SK-N-SH (cell line): ENCODE measurements around the gene GPR15. TPM values are rescaled to one million over a fixed set of nuclear protein-coding genes. Genes with fewer than 3 reads are reported as not detected.

Experiments
- CTCF ChIA-PET: fragments of 300-600, 350-600 bp; formaldehyde crosslinking; extraction: SDS; loops from one replicate; lab custom pipeline; 2021; lab: Yijun Ruan, JAX
- POLR2A ChIA-PET: fragments of 350-600 bp; sonication (Branson Sonifier 250); formaldehyde crosslinking; extraction: SDS; loops from one replicate; lab custom pipeline; 2020; ENCODE audit warnings: antibody characterized with exemption, inconsistent platforms; lab: Yijun Ruan, JAX
- DNase-seq: peaks from one replicate; pipeline ENCODE4 v3.0.0; 2012
- H2AFZ ChIP-seq: fragments of 200-600 bp; sonication (generic); 2 replicates; pipeline ENCODE4 v1.8.1; 2016; ENCODE audit warnings: antibody characterized with exemption, mild to moderate bottlenecking, low read depth
- H3F3A ChIP-seq: fragments of 200-600 bp; sonication (generic); replicated peaks from 2 replicates; pipeline ENCODE3; 2016; ENCODE audit warnings: antibody characterized with exemption, mild to moderate bottlenecking; ENCODE audit not compliant: insufficient read depth
- H3K27ac ChIP-seq, 2 experiments: fragments of 200-500 bp in 1 of 2; fragments of 200-600 bp in 1 of 2; sonication (Bioruptor generic) in 1 of 2; sonication (generic), shearing (Covaris generic) in 1 of 2; 2 replicates each; pipeline versions ENCODE4 v1.5.1 to v1.6.1; 2014 to 2016; ENCODE audit warnings: low read depth in 2 of 2, inconsistent platforms in 1 of 2, low read length in 1 of 2, mild to moderate bottlenecking in 1 of 2, mixed read lengths in 1 of 2
- H3K27me3 ChIP-seq: fragments of 200-600 bp; sonication (generic), shearing (Covaris generic); 2 replicates; pipeline ENCODE4 v1.6.1; 2016; ENCODE audit warnings: mixed run types; ENCODE audit not compliant: insufficient read depth
- H3K36me3 ChIP-seq, 2 experiments: fragments of 200-500 bp in 1 of 2; fragments of 200-600 bp in 1 of 2; sonication (Bioruptor generic) in 1 of 2; sonication (generic) in 1 of 2; replicated peaks in 1 of 2; 2 replicates each; pipeline versions ENCODE3 to v1.5.1; 2014 to 2016; ENCODE audit warnings: low read length in 1 of 2, mild to moderate bottlenecking in 1 of 2; ENCODE audit not compliant: insufficient read depth in 2 of 2, control insufficient read depth in 1 of 2
- H3K4me1 ChIP-seq, 2 experiments: fragments of 200-500 bp in 1 of 2; fragments of 200-600 bp in 1 of 2; sonication (Bioruptor generic) in 1 of 2; sonication (generic), shearing (Covaris generic) in 1 of 2; 2 replicates each; pipeline versions ENCODE4 v1.5.1 to v1.6.1; 2014 to 2016; ENCODE audit warnings: low read depth in 1 of 2, low read length in 1 of 2, mixed run types in 1 of 2; ENCODE audit not compliant: insufficient read depth in 2 of 2, control insufficient read depth in 1 of 2
- H3K4me2 ChIP-seq: fragments of 200-600 bp; sonication (generic), shearing (Covaris generic); 2 replicates; pipeline ENCODE4 v1.6.1; 2017; ENCODE audit warnings: mixed run types
- H3K4me3 ChIP-seq, 2 experiments: fragments of 200-500 bp in 1 of 2; fragments of 200-600 bp in 1 of 2; sonication (Bioruptor generic) in 1 of 2; sonication (generic), shearing (Covaris generic) in 1 of 2; 2 replicates each; pipeline versions ENCODE4 v1.5.1 to v1.8.1; 2014 to 2016; ENCODE audit warnings: low read depth in 2 of 2, inconsistent platforms in 1 of 2, low read length in 1 of 2, mild to moderate bottlenecking in 1 of 2, mixed read lengths in 1 of 2, moderate library complexity in 1 of 2
- H3K79me2 ChIP-seq: fragments of 200-600 bp; sonication (generic); 2 replicates; pipeline ENCODE4 v1.8.1; 2017; ENCODE audit warnings: mild to moderate bottlenecking; ENCODE audit not compliant: insufficient read depth
- H3K9ac ChIP-seq: fragments of 200-600 bp; sonication (generic); 2 replicates; pipeline ENCODE4 v1.6.1; 2017; ENCODE audit warnings: mixed run types
- H3K9me2 ChIP-seq: fragments of 200-600 bp; sonication (generic); 2 replicates; pipeline ENCODE4 v1.6.1; 2017; ENCODE audit warnings: mixed run types
- H3K9me3 ChIP-seq: fragments of 200-600 bp; sonication (generic); 2 replicates; pipeline ENCODE4 v1.6.1; 2017; ENCODE audit warnings: mixed run types, mild to moderate bottlenecking, moderate library complexity
- H4K20me1 ChIP-seq: fragments of 200-600 bp; sonication (generic); 2 replicates; pipeline ENCODE4 v1.6.1; 2017; ENCODE audit warnings: mild to moderate bottlenecking, mixed run types; ENCODE audit not compliant: insufficient read depth
- CHD2 ChIP-seq: fragments of 150-350 bp; IDR thresholded peaks from 2 replicates; pipeline ENCODE4 v1.6.1; 2018; ENCODE audit warnings: low read length; ENCODE audit not compliant: partially characterized antibody
- CTCF ChIP-seq: fragments of 200-600 bp; sonication (generic); IDR thresholded peaks from 2 replicates; pipeline ENCODE4 v1.6.1; 2017; ENCODE audit warnings: antibody characterized with exemption, mild to moderate bottlenecking, moderate library complexity
- ELF1 ChIP-seq: IDR thresholded peaks from 2 replicates; pipeline ENCODE4 v1.4.0; 2012
- EP300 ChIP-seq, 2 experiments: IDR thresholded peaks; 2 replicates each; pipeline versions ENCODE4 v1.4.0 to v1.6.1; 2012; ENCODE audit warnings: borderline replicate concordance in 1 of 2, low read depth in 1 of 2, low read length in 1 of 2
- EZH2phosphoT487 ChIP-seq: fragments of 200-600 bp; sonication (generic); IDR thresholded peaks from 2 replicates; pipeline ENCODE4 v1.6.1; 2017; ENCODE audit warnings: low read depth, mixed run types, mild to moderate bottlenecking, antibody characterized with exemption, moderate library complexity, borderline replicate concordance
- FOXJ3 ChIP-seq: sonication (generic); formaldehyde crosslinking; IDR thresholded peaks from 2 replicates; pipeline ENCODE4 v1.5.1; 2020; ENCODE audit warnings: mild to moderate bottlenecking, missing genetic modification reagents
- GABPA ChIP-seq: IDR thresholded peaks from 2 replicates; pipeline ENCODE4 v1.4.0; 2012; ENCODE audit warnings: low read depth, mild to moderate bottlenecking
- GATA2 ChIP-seq: sonication (generic); formaldehyde crosslinking; IDR thresholded peaks from 2 replicates; pipeline ENCODE4 v1.5.0; 2020; ENCODE audit warnings: mild to moderate bottlenecking, missing genetic modification reagents
- MEF2A ChIP-seq: IDR thresholded peaks from 2 replicates; pipeline ENCODE4 v1.4.0; 2012; ENCODE audit warnings: low read depth, borderline replicate concordance
- NFIC ChIP-seq: IDR thresholded peaks from 2 replicates; pipeline ENCODE4 v1.4.0; 2012; ENCODE audit warnings: borderline replicate concordance
- NRF1 ChIP-seq: IDR thresholded peaks from 2 replicates; pipeline ENCODE4 v1.6.1; 2012; ENCODE audit warnings: low read depth, mild to moderate bottlenecking, low read length
- REST ChIP-seq: IDR thresholded peaks from 2 replicates; pipeline ENCODE4 v1.6.1; 2012; ENCODE audit warnings: mild to moderate bottlenecking, low read depth, low read length, moderate library complexity
- RFX5 ChIP-seq: IDR thresholded peaks from 2 replicates; pipeline ENCODE4 v1.6.1; 2012; ENCODE audit warnings: mild to moderate bottlenecking, improper control_type of control experiment, low read length
- SIN3A ChIP-seq: IDR thresholded peaks from 2 replicates; pipeline ENCODE4 v1.6.1; 2012; ENCODE audit warnings: low read depth, mild to moderate bottlenecking, low read length, moderate library complexity, borderline replicate concordance
- SMC3 ChIP-seq: IDR thresholded peaks from 2 replicates; pipeline ENCODE4 v1.6.1; 2012; ENCODE audit warnings: low read depth, low read length, improper control_type of control experiment
- TCF12 ChIP-seq: IDR thresholded peaks from 2 replicates; pipeline ENCODE4 v1.4.0; 2012
- YY1 ChIP-seq: IDR thresholded peaks from 2 replicates; pipeline ENCODE4 v1.4.0; 2012; ENCODE audit warnings: low read depth, mild to moderate bottlenecking
- WGBS: methylation state at CpG from one replicate; pipeline ENCODE4 v1.1.6; 2017; ENCODE audit warnings: low lambda C conversion rate; 5-methylcytosine and 5-hydroxymethylcytosine counted together
- polyA plus RNA-seq, 3 experiments: library from polyadenylated mRNA; depleted of rRNA; stranded (reverse); fragments of >200 nt; gene quantifications; 2 replicates each; pipeline ENCODE4 v1.2.3, GENCODE V29; 2012
- TF ChIP-seq, protein P1 (sequence below): fragments of 150-350 bp; IDR thresholded peaks from 2 replicates; pipeline ENCODE4 v1.6.1; 2016; ENCODE audit warnings: mild to moderate bottlenecking, low read depth, low read length
- TF ChIP-seq, protein P2 (sequence below): fragments of 150-350 bp; IDR thresholded peaks from 2 replicates; pipeline ENCODE4 v1.6.1; 2017; ENCODE audit warnings: antibody characterized with exemption, low read length, low read depth, borderline replicate concordance
- TF ChIP-seq, protein P3 (sequence below): IDR thresholded peaks from 2 replicates; pipeline ENCODE4; 2012
- TF ChIP-seq, protein P4 (sequence below): IDR thresholded peaks from 2 replicates; pipeline ENCODE4 v1.4.0; 2012; ENCODE audit warnings: low read depth, borderline replicate concordance

The GPR15 gene
- polyA plus RNA-seq, 1 of the 3 experiments (the other 2 are of a cell fraction): not detected

- POLR2A ChIA-PET: interaction anchor here (0.7 to 1.2 kb wide), 3 partner anchors 10 to 71 kb away, joined by 3 to 10 read pairs (median 4); partner anchors contain the start of gene CPOX
- Histone ChIP-seq H3K4me2 (peak within 1 kb of the TSS; percentile 75), H3K79me2 (peaks cover 40% of the 10 kb centered on the region), H2AFZ (peak within 1 kb of the TSS; percentile 88), H3K4me3 (peak within 1 kb of the TSS; percentile 84), H3F3A (peaks cover 8% of the 10 kb centered on the region), H4K20me1 (no peaks in the 10 kb centered on the region; the same call in 1 of the 2 replicates), H3K9me2 (no peaks in the 10 kb centered on the region), H3K27me3 (no peaks in the 10 kb centered on the region), H3K27ac (peak within 1 kb of the TSS; percentile 79 to 90), H3K9me3 (no peaks in the 10 kb centered on the region), H3K36me3 (peaks cover 31 to 33% of the 10 kb centered on the region in 2 experiments), H3K9ac (peak within 1 kb of the TSS; percentile 80), H3K4me1 (peaks cover 0 to 7% of the 10 kb centered on the region in 2 experiments; a peak in 2 of 4 replicates)
- CTCF ChIA-PET: interaction anchor here (1.6 kb wide), 1 partner anchor 79 kb away, joined by 5 read pairs; no protein-coding TSS in a partner anchor
- DNase-seq: peak; percentile 98
- WGBS: under 1% methylated on average over 30 of the region's 63 CpGs
- TF ChIP-seq FOXJ3 (CRISPR knock-in tag): no peak
- TF ChIP-seq GATA2 (CRISPR knock-in tag): no peak
- TF ChIP-seq GABPA: peak; percentile 70
- TF ChIP-seq YY1: no peak
- no peak for TF ChIP-seq EZH2phosphoT487
- TF ChIP-seq CHD2: peak; percentile 93
- TF ChIP-seq REST: no peak
- TF ChIP-seq SMC3: no peak
- peak; percentile 14; the same call in 1 of the 2 replicates for TF ChIP-seq SIN3A
- TF ChIP-seq TCF12: peak; percentile 34; the same call in 1 of the 2 replicates
- TF ChIP-seq, protein P1, sequence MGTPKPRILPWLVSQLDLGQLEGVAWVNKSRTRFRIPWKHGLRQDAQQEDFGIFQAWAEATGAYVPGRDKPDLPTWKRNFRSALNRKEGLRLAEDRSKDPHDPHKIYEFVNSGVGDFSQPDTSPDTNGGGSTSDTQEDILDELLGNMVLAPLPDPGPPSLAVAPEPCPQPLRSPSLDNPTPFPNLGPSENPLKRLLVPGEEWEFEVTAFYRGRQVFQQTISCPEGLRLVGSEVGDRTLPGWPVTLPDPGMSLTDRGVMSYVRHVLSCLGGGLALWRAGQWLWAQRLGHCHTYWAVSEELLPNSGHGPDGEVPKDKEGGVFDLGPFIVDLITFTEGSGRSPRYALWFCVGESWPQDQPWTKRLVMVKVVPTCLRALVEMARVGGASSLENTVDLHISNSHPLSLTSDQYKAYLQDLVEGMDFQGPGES: no peak
- TF ChIP-seq MEF2A: no peak
- TF ChIP-seq, protein P2, sequence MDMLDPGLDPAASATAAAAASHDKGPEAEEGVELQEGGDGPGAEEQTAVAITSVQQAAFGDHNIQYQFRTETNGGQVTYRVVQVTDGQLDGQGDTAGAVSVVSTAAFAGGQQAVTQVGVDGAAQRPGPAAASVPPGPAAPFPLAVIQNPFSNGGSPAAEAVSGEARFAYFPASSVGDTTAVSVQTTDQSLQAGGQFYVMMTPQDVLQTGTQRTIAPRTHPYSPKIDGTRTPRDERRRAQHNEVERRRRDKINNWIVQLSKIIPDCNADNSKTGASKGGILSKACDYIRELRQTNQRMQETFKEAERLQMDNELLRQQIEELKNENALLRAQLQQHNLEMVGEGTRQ: no peak
- no peak for TF ChIP-seq EP300 (IDR thresholded peaks at IDR 0.05; ENCODE audit: borderline replicate concordance in 1 of 2, low read depth in 1 of 2, low read length in 1 of 2)
- peak; percentile 65 for TF ChIP-seq ELF1
- no peak for TF ChIP-seq CTCF
- no peak; the same call in 1 of the 2 replicates for TF ChIP-seq NFIC
- TF ChIP-seq, protein P3, sequence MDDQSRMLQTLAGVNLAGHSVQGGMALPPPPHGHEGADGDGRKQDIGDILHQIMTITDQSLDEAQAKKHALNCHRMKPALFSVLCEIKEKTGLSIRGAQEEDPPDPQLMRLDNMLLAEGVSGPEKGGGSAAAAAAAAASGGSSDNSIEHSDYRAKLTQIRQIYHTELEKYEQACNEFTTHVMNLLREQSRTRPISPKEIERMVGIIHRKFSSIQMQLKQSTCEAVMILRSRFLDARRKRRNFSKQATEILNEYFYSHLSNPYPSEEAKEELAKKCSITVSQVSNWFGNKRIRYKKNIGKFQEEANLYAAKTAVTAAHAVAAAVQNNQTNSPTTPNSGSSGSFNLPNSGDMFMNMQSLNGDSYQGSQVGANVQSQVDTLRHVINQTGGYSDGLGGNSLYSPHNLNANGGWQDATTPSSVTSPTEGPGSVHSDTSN: no peak
- no peak for TF ChIP-seq RFX5
- TF ChIP-seq, protein P4, sequence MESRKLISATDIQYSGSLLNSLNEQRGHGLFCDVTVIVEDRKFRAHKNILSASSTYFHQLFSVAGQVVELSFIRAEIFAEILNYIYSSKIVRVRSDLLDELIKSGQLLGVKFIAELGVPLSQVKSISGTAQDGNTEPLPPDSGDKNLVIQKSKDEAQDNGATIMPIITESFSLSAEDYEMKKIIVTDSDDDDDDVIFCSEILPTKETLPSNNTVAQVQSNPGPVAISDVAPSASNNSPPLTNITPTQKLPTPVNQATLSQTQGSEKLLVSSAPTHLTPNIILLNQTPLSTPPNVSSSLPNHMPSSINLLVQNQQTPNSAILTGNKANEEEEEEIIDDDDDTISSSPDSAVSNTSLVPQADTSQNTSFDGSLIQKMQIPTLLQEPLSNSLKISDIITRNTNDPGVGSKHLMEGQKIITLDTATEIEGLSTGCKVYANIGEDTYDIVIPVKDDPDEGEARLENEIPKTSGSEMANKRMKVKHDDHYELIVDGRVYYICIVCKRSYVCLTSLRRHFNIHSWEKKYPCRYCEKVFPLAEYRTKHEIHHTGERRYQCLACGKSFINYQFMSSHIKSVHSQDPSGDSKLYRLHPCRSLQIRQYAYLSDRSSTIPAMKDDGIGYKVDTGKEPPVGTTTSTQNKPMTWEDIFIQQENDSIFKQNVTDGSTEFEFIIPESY: no peak
- peak; percentile 49 for TF ChIP-seq NRF1
These were observed 9.1 kb upstream of the GPR15 start, which contains the start of gene CLDND1 for GRCh38 chr3:98522544-98523281. Gene CLDND1 (minus strand): TSS chr3:98522902. CDS start chr3:98521424, 1,478 bp downstream.
